ENCODE measurements around the gene RRP36. TPM values are rescaled to one million over a fixed set of nuclear protein-coding genes. Genes with fewer than 3 reads are reported as not detected.
A peak's percentile ranks its signal among the peaks of the same experiment; 100 is the strongest.

RRP36 gene
- total and polyA plus RNA-seq, 9 of the 15 experiments (the other 6 are each of a cell fraction or from before 2014, with no cell fraction given) = 27.6 to 150 (median 114) TPM

DNA sequence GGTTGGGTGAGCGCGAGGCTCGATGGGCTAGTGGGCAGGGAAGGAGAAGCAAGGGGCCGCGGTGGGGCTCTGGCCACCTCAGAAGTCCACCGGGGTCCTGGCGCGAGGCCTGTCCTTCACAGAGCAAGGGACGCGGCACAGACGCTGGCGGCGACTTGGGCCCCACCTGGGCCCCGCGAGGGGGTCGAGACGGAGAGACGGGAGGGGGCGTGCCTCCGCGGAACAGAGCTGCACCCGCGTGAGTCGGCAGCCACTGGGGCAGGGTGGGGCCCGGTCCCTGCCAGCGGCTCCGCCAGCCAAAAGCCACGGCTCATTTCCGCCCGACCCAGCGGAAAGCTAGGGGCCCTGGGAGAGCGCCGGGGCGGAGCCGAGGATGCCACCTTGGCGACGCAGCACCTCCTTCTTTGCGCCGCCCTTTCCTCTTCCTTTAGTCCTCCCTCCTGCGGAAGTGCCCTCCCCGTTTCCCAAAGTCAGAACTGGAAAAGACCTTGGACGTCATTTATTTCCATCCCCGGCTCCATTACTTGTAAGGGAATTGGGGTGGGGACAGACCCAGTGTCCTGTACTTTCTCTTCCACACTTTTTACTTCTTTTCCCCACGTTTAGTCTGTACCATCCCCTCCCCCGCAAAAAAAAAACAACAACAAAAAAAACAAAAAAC, 32.3 kb downstream of the RRP36 start, which contains the start of gene CUL7 (continued):
- TF ChIP-seq, protein P1, sequence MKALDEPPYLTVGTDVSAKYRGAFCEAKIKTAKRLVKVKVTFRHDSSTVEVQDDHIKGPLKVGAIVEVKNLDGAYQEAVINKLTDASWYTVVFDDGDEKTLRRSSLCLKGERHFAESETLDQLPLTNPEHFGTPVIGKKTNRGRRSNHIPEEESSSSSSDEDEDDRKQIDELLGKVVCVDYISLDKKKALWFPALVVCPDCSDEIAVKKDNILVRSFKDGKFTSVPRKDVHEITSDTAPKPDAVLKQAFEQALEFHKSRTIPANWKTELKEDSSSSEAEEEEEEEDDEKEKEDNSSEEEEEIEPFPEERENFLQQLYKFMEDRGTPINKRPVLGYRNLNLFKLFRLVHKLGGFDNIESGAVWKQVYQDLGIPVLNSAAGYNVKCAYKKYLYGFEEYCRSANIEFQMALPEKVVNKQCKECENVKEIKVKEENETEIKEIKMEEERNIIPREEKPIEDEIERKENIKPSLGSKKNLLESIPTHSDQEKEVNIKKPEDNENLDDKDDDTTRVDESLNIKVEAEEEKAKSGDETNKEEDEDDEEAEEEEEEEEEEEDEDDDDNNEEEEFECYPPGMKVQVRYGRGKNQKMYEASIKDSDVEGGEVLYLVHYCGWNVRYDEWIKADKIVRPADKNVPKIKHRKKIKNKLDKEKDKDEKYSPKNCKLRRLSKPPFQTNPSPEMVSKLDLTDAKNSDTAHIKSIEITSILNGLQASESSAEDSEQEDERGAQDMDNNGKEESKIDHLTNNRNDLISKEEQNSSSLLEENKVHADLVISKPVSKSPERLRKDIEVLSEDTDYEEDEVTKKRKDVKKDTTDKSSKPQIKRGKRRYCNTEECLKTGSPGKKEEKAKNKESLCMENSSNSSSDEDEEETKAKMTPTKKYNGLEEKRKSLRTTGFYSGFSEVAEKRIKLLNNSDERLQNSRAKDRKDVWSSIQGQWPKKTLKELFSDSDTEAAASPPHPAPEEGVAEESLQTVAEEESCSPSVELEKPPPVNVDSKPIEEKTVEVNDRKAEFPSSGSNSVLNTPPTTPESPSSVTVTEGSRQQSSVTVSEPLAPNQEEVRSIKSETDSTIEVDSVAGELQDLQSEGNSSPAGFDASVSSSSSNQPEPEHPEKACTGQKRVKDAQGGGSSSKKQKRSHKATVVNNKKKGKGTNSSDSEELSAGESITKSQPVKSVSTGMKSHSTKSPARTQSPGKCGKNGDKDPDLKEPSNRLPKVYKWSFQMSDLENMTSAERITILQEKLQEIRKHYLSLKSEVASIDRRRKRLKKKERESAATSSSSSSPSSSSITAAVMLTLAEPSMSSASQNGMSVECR (CRISPR knock-in tag; IDR thresholded peaks at IDR 0.05) = peak; percentile 96
- TF ChIP-seq ZBED1 (IDR thresholded peaks at IDR 0.05) = no peak; the same call in 1 of the 2 replicates
- peak; percentile 57 for TF ChIP-seq ASH1L (IDR thresholded peaks at IDR 0.05; ENCODE audit: borderline replicate concordance, low read depth, partially characterized antibody)
- peak; percentile 74 for TF ChIP-seq TOE1 (IDR thresholded peaks at IDR 0.05; ENCODE audit: borderline replicate concordance)
- TF ChIP-seq TOE1 (CRISPR knock-in tag; IDR thresholded peaks at IDR 0.05; ENCODE audit: borderline replicate concordance, low read depth) = 0 out of 2 replicates have a peak, but pooled peaks have one; percentile 73
- TF ChIP-seq CHD1 (IDR thresholded peaks at IDR 0.05; ENCODE audit: low read length) = peak; percentile 86
- TF ChIP-seq SMC3 (conservative IDR thresholded peaks at IDR 0.05; ENCODE audit: insufficient read depth, low read depth, low read length) = no peak
- peak; percentile 98 for TF ChIP-seq ZBTB9 (CRISPR knock-in tag; IDR thresholded peaks at IDR 0.05)
- TF ChIP-seq NCOR1 (IDR thresholded peaks at IDR 0.05) = peak; percentile 63; the same call in 1 of the 2 replicates
- peak; percentile 92 for TF ChIP-seq ZNF445 (CRISPR knock-in tag; IDR thresholded peaks at IDR 0.05; ENCODE audit: low read depth)
- peak; percentile 61 for TF ChIP-seq SMARCB1 (IDR thresholded peaks at IDR 0.05; ENCODE audit: insufficient read length, low read depth)
- TF ChIP-seq BRD9 (IDR thresholded peaks at IDR 0.05; ENCODE audit: low read depth, partially characterized antibody) = peak; percentile 84
- TF ChIP-seq, protein P2, sequence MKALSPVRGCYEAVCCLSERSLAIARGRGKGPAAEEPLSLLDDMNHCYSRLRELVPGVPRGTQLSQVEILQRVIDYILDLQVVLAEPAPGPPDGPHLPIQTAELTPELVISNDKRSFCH (CRISPR knock-in tag; IDR thresholded peaks at IDR 0.05) = no peak
- TF ChIP-seq, protein P2 (tag; IDR thresholded peaks at IDR 0.05) = peak; percentile 50; the same call in 1 of the 2 replicates
- peak; percentile 93 for TF ChIP-seq ETS1 (conservative IDR thresholded peaks at IDR 0.05; ENCODE audit: control insufficient read depth, low read depth, low read length)
- TF ChIP-seq, protein P3, sequence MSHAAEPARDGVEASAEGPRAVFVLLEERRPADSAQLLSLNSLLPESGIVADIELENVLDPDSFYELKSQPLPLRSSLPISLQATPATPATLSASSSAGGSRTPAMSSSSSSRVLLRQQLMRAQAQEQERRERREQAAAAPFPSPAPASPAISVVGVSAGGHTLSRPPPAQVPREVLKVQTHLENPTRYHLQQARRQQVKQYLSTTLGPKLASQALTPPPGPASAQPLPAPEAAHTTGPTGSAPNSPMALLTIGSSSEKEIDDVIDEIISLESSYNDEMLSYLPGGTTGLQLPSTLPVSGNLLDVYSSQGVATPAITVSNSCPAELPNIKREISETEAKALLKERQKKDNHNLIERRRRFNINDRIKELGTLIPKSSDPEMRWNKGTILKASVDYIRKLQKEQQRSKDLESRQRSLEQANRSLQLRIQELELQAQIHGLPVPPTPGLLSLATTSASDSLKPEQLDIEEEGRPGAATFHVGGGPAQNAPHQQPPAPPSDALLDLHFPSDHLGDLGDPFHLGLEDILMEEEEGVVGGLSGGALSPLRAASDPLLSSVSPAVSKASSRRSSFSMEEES (CRISPR knock-in tag; IDR thresholded peaks at IDR 0.05) = peak; percentile 57

Data from K562 (cell line).